Esophagus muscularis mucosa (tissue), 4 donors: Measurements from ENCODE around the gene BTBD19. TPM values are rescaled to one million over a fixed set of nuclear protein-coding genes. Genes with fewer than 3 reads are reported as not detected.
A peak's percentile ranks its signal among the peaks of the same experiment; 100 is the strongest.

Experiments
- DNase-seq: peaks from one replicate; pipeline ENCODE4 v3.0.0-alpha.2; 2017; ENCODE audit errors: extremely low spot score
- H3K27ac ChIP-seq, 4 donors: fragments of 200-600 bp; sonication (generic); replicated peaks in 1 of 4; 1 replicate in 3 of 4; 2 replicates in 1 of 4; pipeline ENCODE4 v1.5.1; 2016 to 2019; ENCODE audit warnings: mild to moderate bottlenecking in 1 of 4
- H3K27me3 ChIP-seq, 4 donors: fragments of 200-600 bp; sonication (generic); one replicate each; pipeline versions ENCODE4 v1.5.1 to v1.6.0; 2016 to 2019
- H3K36me3 ChIP-seq, 4 donors: fragments of 200-600 bp; sonication (generic); one replicate each; pipeline ENCODE4 v1.5.1; 2016 to 2019
- H3K4me1 ChIP-seq, 4 donors: fragments of 200-600 bp; sonication (generic); one replicate each; pipeline ENCODE4 v1.5.1; 2016 to 2019
- H3K4me3 ChIP-seq, 4 donors: fragments of 200-600 bp; sonication (generic); 1 replicate in 2 of 4; 2 replicates in 2 of 4; pipeline ENCODE4 v1.5.1; 2016 to 2019; ENCODE audit warnings: mild to moderate bottlenecking in 4 of 4, moderate library complexity in 1 of 4
- H3K9me3 ChIP-seq, 4 donors: fragments of 200-600 bp; sonication (generic); 1 replicate in 3 of 4; 2 replicates in 1 of 4; pipeline ENCODE4 v1.5.1; 2016 to 2019
- CTCF ChIP-seq, 3 experiments: fragments of 200-600 bp in 2 of 3; fragments of 450-650 bp in 1 of 3; sonication (generic) in 2 of 3; IDR thresholded peaks; one replicate each; pipeline ENCODE4 v1.5.1; 2017 to 2019; ENCODE audit warnings: antibody characterized with exemption in 3 of 3, mild to moderate bottlenecking in 2 of 3, moderate library complexity in 1 of 3
- EP300 ChIP-seq: sonication (generic); formaldehyde crosslinking; IDR thresholded peaks from one replicate; pipeline ENCODE4 v1.6.1; 2017; ENCODE audit warnings: antibody characterized with exemption
- POLR2A ChIP-seq: fragments of 450-650 bp; IDR thresholded peaks from one replicate; pipeline ENCODE4 v1.6.1; 2017; ENCODE audit warnings: antibody characterized with exemption, moderate library complexity, mild to moderate bottlenecking, low read depth
- POLR2AphosphoS5 ChIP-seq, 2 donors: sonication (generic); formaldehyde crosslinking; IDR thresholded peaks; one replicate each; pipeline ENCODE4 v1.6.1; 2017; ENCODE audit warnings: antibody characterized with exemption in 2 of 2
- whole genome bisulfite sequencing: methylation state at CpG from one replicate; pipeline ENCODE4 v1.1.5; 2018; 5-methylcytosine and 5-hydroxymethylcytosine counted together
- intact Hi-C: fragments of 100-400 bp; cut with DNase I; formaldehyde crosslinking; loops from one replicate; pipeline ENCODE4 v1.15.1; 2023
- total RNA-seq, 4 donors: library from RNA; depleted of rRNA; stranded (reverse); fragments of >200 nt; gene quantifications; one replicate each; pipeline versions ENCODE4 v1.1.0 to v1.2.1, GENCODE V29; 2016

Gene BTBD19
- total RNA-seq, 4 donors from 2014 or later, result 2.7 to 6.6 (median 3.4) TPM

GRCh38 chr1:44803312-44804095 lies 4.8 kb upstream of the BTBD19 start:
- H3K4me1 ChIP-seq, result peaks cover 64 to 91% (median 79%) of the 10 kb centered on the region in 4 donors
- no peak overlapping the region for H3K4me3 ChIP-seq
- WGBS, result 90% methylated on average over 11 of the region's 13 CpGs
- peaks cover 9 to 47% (median 41%) of the 10 kb centered on the region in 4 donors for H3K36me3 ChIP-seq
- TF ChIP-seq CTCF (IDR thresholded peaks at IDR 0.05), result no peak
- no peak for TF ChIP-seq POLR2A
- no peak for TF ChIP-seq POLR2AphosphoS5 (IDR thresholded peaks at IDR 0.05)
- TF ChIP-seq EP300, result no peak
- no peaks in the 10 kb centered on the region for H3K27me3 ChIP-seq
- H3K9me3 ChIP-seq, result no peaks in the 10 kb centered on the region
- H3K27ac ChIP-seq, result peak overlapping the region; percentile 48 to 96 (median 80)
- no peak for DNase-seq
- intact Hi-C loops, result no loop called here

GRCh38 chr1:44805311-44806024 lies 2.9 kb upstream of the BTBD19 start:
- H3K27ac ChIP-seq, result peak overlapping the region; percentile 96 to 97 (median 96)
- 83% methylated on average over 7 of the region's 20 CpGs for WGBS
- intact Hi-C loops, result no loop called here

GRCh38 chr1:44806025-44806703 lies 2.2 kb upstream of the BTBD19 start:
- Histone ChIP-seq H3K27ac (peak overlapping the region; percentile 96 to 97 (median 96)), H3K27me3 (no peaks in the 10 kb centered on the region), H3K36me3 (peaks cover 9 to 47% (median 41%) of the 10 kb centered on the region in 4 donors), H3K9me3 (no peaks in the 10 kb centered on the region), H3K4me1 (peaks cover 82 to 100% (median 93%) of the 10 kb centered on the region in 4 donors), H3K4me3 (peak overlapping the region in 3 of 4 donors; percentile 3 to 37 (median 21))
- TF ChIP-seq POLR2AphosphoS5 (IDR thresholded peaks at IDR 0.05) (no peak), POLR2A (no peak), CTCF (IDR thresholded peaks at IDR 0.05) (no peak), EP300 (no peak)
- 93% methylated on average over 27 of the region's 70 CpGs for WGBS
- no peak for DNase-seq
- intact Hi-C loops, result no loop called here

More at GRCh38 chr1:44805311-44806024, 2.9 kb upstream of the BTBD19 start:
- Histone ChIP-seq H3K4me1 (peaks cover 76 to 100% (median 92%) of the 10 kb centered on the region in 4 donors), H3K9me3 (no peaks in the 10 kb centered on the region), H3K36me3 (peaks cover 9 to 47% (median 41%) of the 10 kb centered on the region in 4 donors), H3K27me3 (no peaks in the 10 kb centered on the region), H3K4me3 (no peak overlapping the region)
- TF ChIP-seq CTCF (IDR thresholded peaks at IDR 0.05) (no peak), POLR2AphosphoS5 (IDR thresholded peaks at IDR 0.05) (no peak)
- DNase-seq, result no peak

GRCh38 chr1:44806704-44807363 lies 1.5 kb upstream of the BTBD19 start, which contains the start of gene DYNLT4:
DYNLT4 (minus strand) TSS chr1:44807351; CDS start chr1:44806668, 683 bp downstream.
- Histone ChIP-seq H3K4me1 (peaks cover 85 to 100% (median 93%) of the 10 kb centered on the region in 4 donors), H3K27me3 (no peaks in the 10 kb centered on the region), H3K9me3 (no peaks in the 10 kb centered on the region), H3K36me3 (peaks cover 9 to 47% (median 41%) of the 10 kb centered on the region in 4 donors), H3K4me3 (peak within 1 kb of the TSS; percentile 30 to 49 (median 39)), H3K27ac (peak within 1 kb of the TSS; percentile 96 to 97 (median 96))
- no peak for DNase-seq
- WGBS, result 34% methylated on average over 7 of the region's 7 CpGs
- intact Hi-C loops, result no loop called here
- TF ChIP-seq CTCF (IDR thresholded peaks at IDR 0.05) (no peak), POLR2AphosphoS5 (IDR thresholded peaks at IDR 0.05) (no peak), EP300 (no peak), POLR2A (no peak)
